Upper lobe of right lung (tissue), 1 donor: ENCODE measurements around the gene COX17. TPM values are rescaled to one million over a fixed set of nuclear protein-coding genes. Genes with fewer than 3 reads are reported as not detected.

Experiments
- ATAC-seq: fragments of 200-7000 bp; cut with Tn5 transposase; one replicate; pipeline ENCODE4 v1.9.1; 2020; ENCODE audit warnings: mild to moderate bottlenecking, moderate library complexity
- DNase-seq: peaks from one replicate; pipeline ENCODE4 v3.0.0-alpha.2; 2020
- H3K27ac ChIP-seq: fragments of 200-600 bp; one replicate; pipeline ENCODE4 v1.8.0; 2022
- H3K27me3 ChIP-seq: fragments of 200-600 bp; one replicate; pipeline ENCODE4 v1.8.0; 2022; ENCODE audit warnings: mild to moderate bottlenecking
- H3K36me3 ChIP-seq: fragments of 200-600 bp; one replicate; pipeline ENCODE4 v1.8.0; 2022
- H3K4me1 ChIP-seq: fragments of 200-600 bp; one replicate; pipeline ENCODE4 v1.8.0; 2022
- H3K4me3 ChIP-seq: fragments of 200-600 bp; one replicate; pipeline ENCODE4 v1.8.0; 2022; ENCODE audit warnings: mild to moderate bottlenecking
- H3K9me3 ChIP-seq: fragments of 200-600 bp; one replicate; pipeline ENCODE4 v1.8.0; 2022
- intact Hi-C: fragments of 100-400 bp; cut with DNase I; formaldehyde crosslinking; loops from one replicate; pipeline ENCODE4 v1.11.0; 2022
- long read RNA-seq: library from polyadenylated mRNA; unstranded; transcript quantifications from one replicate; pipeline ENCODE4 v2.0.0, GENCODE V29; 2021
- total RNA-seq: library from RNA; stranded (reverse); fragmentation: NEBNext Ultra II Directional; extraction: Animal tissue kit (Norgen Biotek cat#: 25700); gene quantifications from one replicate; pipeline ENCODE4 v1.2.1, GENCODE V29; 2021
- TF ChIP-seq, protein P1 (sequence below): fragments of 200-600 bp; IDR thresholded peaks from one replicate; pipeline ENCODE4 v1.8.0; 2022; ENCODE audit warnings: antibody characterized with exemption
- donor health status: DM: no; HTN: yes; CAD: no; lungs with severe emphysema.

Gene COX17, protein sequence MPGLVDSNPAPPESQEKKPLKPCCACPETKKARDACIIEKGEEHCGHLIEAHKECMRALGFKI
- 48.9 TPM for total RNA-seq
- long read RNA-seq, transcript COX17-201 (3 exons, 684 nt) = major isoform, 23 of 27 reads
- long read RNA-seq, partial matches to known transcripts = 1 of 27 reads
- long read RNA-seq, other reads (novel, unspliced or antisense) = 2 of 27 reads

GRCh38 chr3:119676771-119677640 is at the start of gene COX17:
Gene COX17 (minus strand): TSS chr3:119677406. CDS start chr3:119677310, 96 bp downstream.
- Histone ChIP-seq H3K36me3 (peaks cover 31% of the 10 kb centered on the region), H3K9me3 (no peaks in the 10 kb centered on the region), H3K27ac (peak within 1 kb of the TSS; percentile 95), H3K27me3 (no peaks in the 10 kb centered on the region), H3K4me1 (peaks cover 10% of the 10 kb centered on the region), H3K4me3 (peak within 1 kb of the TSS; percentile 69)
- ATAC-seq = peak; percentile 96
- TF ChIP-seq, protein P1, sequence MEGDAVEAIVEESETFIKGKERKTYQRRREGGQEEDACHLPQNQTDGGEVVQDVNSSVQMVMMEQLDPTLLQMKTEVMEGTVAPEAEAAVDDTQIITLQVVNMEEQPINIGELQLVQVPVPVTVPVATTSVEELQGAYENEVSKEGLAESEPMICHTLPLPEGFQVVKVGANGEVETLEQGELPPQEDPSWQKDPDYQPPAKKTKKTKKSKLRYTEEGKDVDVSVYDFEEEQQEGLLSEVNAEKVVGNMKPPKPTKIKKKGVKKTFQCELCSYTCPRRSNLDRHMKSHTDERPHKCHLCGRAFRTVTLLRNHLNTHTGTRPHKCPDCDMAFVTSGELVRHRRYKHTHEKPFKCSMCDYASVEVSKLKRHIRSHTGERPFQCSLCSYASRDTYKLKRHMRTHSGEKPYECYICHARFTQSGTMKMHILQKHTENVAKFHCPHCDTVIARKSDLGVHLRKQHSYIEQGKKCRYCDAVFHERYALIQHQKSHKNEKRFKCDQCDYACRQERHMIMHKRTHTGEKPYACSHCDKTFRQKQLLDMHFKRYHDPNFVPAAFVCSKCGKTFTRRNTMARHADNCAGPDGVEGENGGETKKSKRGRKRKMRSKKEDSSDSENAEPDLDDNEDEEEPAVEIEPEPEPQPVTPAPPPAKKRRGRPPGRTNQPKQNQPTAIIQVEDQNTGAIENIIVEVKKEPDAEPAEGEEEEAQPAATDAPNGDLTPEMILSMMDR = no peak
- intact Hi-C loops = loop anchor here (10.0 kb wide), 1 partner anchor 82 kb away; the partner anchor contains the start of gene PLA1A
- peak; percentile 97 for DNase-seq

DNA sequence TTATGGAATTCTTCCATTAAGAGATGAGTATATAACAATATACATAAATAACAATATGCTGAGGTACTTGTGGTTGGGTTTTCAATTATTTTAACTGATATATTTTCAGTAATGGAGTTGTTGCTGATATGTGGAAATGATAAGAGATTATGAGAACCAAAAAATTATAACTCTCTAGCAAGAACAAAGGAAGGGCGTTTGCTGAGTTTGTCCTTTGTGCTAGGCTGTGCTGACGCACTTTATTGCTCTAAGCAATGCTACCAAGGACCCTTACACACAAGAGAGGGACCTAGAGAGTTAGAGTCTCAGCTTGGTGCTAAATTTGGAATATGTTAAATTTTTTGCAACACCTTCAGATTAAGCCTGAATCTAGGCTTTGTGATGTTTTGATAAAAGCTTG is 49.7 kb upstream of the COX17 start:
- DNase-seq (no peak), ATAC-seq (no peak)
- H3K27me3 ChIP-seq = no peaks in the 10 kb centered on the region
- no peak overlapping the region for H3K27ac ChIP-seq
- intact Hi-C loops = no loop called here
- no peaks in the 10 kb centered on the region for H3K9me3 ChIP-seq
- H3K36me3 ChIP-seq = no peaks in the 10 kb centered on the region
- H3K4me3 ChIP-seq = no peak overlapping the region
- no peaks in the 10 kb centered on the region for H3K4me1 ChIP-seq
- TF ChIP-seq, protein P1 = no peak

DNA sequence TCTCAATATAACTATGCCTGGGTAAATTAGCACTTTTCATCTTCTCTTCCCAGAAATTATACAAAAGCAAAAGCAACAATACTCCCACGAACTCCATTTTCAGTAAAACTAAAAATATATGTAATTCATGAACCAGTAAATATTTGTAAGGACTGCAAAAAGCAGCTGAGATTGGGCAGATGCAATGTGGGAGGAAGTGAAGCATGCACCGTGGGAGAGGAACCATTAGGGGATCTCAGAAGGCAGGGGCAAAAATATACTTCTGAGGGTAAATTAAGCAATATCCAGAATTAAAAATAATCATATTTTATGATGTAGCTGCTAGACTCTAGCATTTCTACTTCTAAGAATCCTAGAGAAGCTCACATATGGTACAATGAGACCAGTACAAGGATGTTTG is 45.8 kb upstream of the COX17 start:
- no peaks in the 10 kb centered on the region for H3K4me1 ChIP-seq
- H3K27me3 ChIP-seq = no peaks in the 10 kb centered on the region
- H3K4me3 ChIP-seq = no peak overlapping the region
- TF ChIP-seq, protein P1 = no peak
- no peak for DNase-seq
- no peaks in the 10 kb centered on the region for H3K9me3 ChIP-seq
- no peaks in the 10 kb centered on the region for H3K36me3 ChIP-seq
- ATAC-seq = no peak
- intact Hi-C loops = no loop called here
- no peak overlapping the region for H3K27ac ChIP-seq

DNA sequence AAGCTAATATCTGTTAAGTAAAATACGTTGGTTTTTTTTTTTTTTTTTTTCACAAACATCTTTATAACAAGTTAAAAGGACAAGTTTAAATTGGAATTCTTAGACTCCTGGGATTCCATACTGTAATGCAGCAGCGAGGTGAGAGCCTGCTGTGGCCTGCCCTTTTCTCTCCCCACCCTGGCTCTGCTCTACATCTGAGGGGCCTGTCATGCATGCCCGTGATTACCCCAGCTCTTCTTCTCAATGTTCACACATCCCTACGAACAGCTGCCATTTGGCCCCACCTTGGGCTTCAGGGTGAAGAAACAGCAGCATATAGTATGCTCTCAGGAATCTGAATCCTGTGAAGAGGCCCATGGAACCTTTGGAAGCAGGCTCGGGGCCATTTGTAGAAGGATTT is 40.3 kb upstream of the COX17 start:
- H3K27me3 ChIP-seq = no peaks in the 10 kb centered on the region
- TF ChIP-seq, protein P1 = no peak
- H3K36me3 ChIP-seq = no peaks in the 10 kb centered on the region
- no peak overlapping the region for H3K4me3 ChIP-seq
- DNase-seq (no peak), ATAC-seq (no peak)
- H3K4me1 ChIP-seq = no peaks in the 10 kb centered on the region
- H3K27ac ChIP-seq = no peak overlapping the region
- no peaks in the 10 kb centered on the region for H3K9me3 ChIP-seq
- intact Hi-C loops = no loop called here

DNA sequence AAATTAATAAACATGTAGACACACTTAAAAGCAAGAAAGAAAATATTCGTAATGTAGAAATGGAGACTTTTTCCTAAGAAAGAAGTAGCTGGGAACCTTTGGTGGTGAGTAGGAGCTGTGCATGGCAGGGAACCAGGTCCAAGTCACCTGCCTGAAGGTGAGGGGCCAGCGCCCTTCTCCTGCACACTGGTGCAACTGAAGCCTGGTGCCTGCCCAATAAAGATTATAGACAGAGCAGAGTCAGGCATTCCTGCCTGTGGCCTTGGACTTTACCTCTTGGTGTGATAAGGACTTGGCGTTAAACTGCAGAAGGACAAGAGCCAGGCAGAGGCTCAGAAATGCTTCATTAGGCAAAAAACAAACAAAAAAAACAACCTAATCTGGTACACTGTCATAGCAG is 39.8 kb upstream of the COX17 start:
- TF ChIP-seq, protein P1 = no peak
- intact Hi-C loops = no loop called here
- H3K27ac ChIP-seq = no peak overlapping the region

More for the DNA sequence above, 39.8 kb upstream of the COX17 start:
- Histone ChIP-seq H3K4me3 (no peak overlapping the region), H3K4me1 (no peaks in the 10 kb centered on the region), H3K27me3 (no peaks in the 10 kb centered on the region), H3K36me3 (no peaks in the 10 kb centered on the region), H3K9me3 (no peaks in the 10 kb centered on the region)
- DNase-seq = no peak
- ATAC-seq = no peak
